Measurements from ENCODE around the gene CDC14A.

DNA sequence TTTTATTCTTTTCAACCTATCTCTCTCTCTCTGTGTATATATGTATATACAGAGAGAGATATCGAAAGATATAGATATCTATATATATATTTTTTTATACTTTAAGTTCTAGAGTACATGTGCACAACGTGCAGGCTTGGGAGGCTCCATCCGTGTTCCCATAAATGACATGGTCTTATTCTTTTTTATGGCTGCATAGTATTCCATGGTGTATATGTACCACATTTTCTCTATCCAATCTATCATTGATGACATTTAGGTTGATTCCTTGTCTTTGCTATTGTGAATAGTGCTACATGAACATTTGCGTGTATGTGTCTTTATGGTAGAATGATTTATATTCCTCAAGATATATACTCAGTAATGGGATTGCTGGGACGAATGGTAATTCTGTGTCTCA is 130.4 kb downstream of the CDC14A start:
- TF ChIP-seq, protein P1, sequence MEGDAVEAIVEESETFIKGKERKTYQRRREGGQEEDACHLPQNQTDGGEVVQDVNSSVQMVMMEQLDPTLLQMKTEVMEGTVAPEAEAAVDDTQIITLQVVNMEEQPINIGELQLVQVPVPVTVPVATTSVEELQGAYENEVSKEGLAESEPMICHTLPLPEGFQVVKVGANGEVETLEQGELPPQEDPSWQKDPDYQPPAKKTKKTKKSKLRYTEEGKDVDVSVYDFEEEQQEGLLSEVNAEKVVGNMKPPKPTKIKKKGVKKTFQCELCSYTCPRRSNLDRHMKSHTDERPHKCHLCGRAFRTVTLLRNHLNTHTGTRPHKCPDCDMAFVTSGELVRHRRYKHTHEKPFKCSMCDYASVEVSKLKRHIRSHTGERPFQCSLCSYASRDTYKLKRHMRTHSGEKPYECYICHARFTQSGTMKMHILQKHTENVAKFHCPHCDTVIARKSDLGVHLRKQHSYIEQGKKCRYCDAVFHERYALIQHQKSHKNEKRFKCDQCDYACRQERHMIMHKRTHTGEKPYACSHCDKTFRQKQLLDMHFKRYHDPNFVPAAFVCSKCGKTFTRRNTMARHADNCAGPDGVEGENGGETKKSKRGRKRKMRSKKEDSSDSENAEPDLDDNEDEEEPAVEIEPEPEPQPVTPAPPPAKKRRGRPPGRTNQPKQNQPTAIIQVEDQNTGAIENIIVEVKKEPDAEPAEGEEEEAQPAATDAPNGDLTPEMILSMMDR (IDR thresholded peaks at IDR 0.05; ENCODE audit: poor library complexity), result no peak
- TF ChIP-seq EZH2 (IDR thresholded peaks at IDR 0.05; ENCODE audit: borderline replicate concordance) (no peak), EZH2phosphoT487 (IDR thresholded peaks at IDR 0.05; ENCODE audit: low read depth, severe bottlenecking, unreplicated experiment) (no peak)

All from hepatocyte (in vitro differentiated cells).